T47D (cell line): ENCODE measurements around the gene KRT15.

Experiments
- DNase-seq, 2 experiments: peaks; one replicate each; pipeline versions ENCODE4 v3.0.0 to v3.0.0-alpha.2; 2011 to 2012; ENCODE audit warnings: low read depth in 1 of 2, low spot score in 1 of 2
- JUND ChIP-seq: IDR thresholded peaks from 2 replicates; pipeline ENCODE4 v1.6.1; 2012; ENCODE audit warnings: low read depth
- in situ Hi-C: cut with HindIII; loops from 2 replicates; pipeline ENCODE4 v1.10.0; 2016; ENCODE audit warnings: low sequenced_read_pairs, low pct_unique_long_range_greater_than_20kb

KRT15 gene

GRCh38 chr17:41476866-41477815 lies 41.5 kb downstream of the KRT15 start:
- no peak for DNase-seq
- no peak for TF ChIP-seq JUND
- in situ Hi-C loops, result no loop called here

GRCh38 chr17:41475421-41475820 lies 43.3 kb downstream of the KRT15 start:
- no peak for TF ChIP-seq JUND
- in situ Hi-C loops, result no loop called here
- DNase-seq, result no peak

- no peak for DNase-seq
- TF ChIP-seq JUND, result no peak
- in situ Hi-C loops, result no loop called here
These were observed 43.8 kb downstream of the KRT15 start for GRCh38 chr17:41474863-41475262.

- in situ Hi-C loops, result no loop called here
- no peak for TF ChIP-seq JUND
- no peak for DNase-seq
These were observed 50.3 kb downstream of the KRT15 start for GRCh38 chr17:41468346-41468745.

GRCh38 chr17:41467561-41467960 lies 51.1 kb downstream of the KRT15 start:
- TF ChIP-seq JUND, result no peak
- DNase-seq, result no peak
- in situ Hi-C loops, result no loop called here

GRCh38 chr17:41466988-41467387 lies 51.7 kb downstream of the KRT15 start, which contains the start of gene KRT32:
Gene KRT32 (minus strand): TSS chr17:41467386. CDS start chr17:41467325, 61 bp downstream.
- no peak for TF ChIP-seq JUND
- in situ Hi-C loops, result no loop called here
- DNase-seq, result no peak

GRCh38 chr17:41464682-41465081 lies 54.0 kb downstream of the KRT15 start:
- DNase-seq, result peak; percentile 38 to 62
- TF ChIP-seq JUND, result no peak
- in situ Hi-C loops, result no loop called here

GRCh38 chr17:41464173-41464572 lies 54.5 kb downstream of the KRT15 start:
- no peak for TF ChIP-seq JUND
- in situ Hi-C loops, result no loop called here

GRCh38 chr17:41463746-41464145 lies 54.9 kb downstream of the KRT15 start:
- in situ Hi-C loops, result no loop called here
- DNase-seq, result peak in 1 of 2 experiments; percentile 30
- no peak for TF ChIP-seq JUND

More at GRCh38 chr17:41464173-41464572, 54.5 kb downstream of the KRT15 start:
- DNase-seq, result no peak
